ENCODE measurements around the gene EIF1B. TPM values are rescaled to one million over a fixed set of nuclear protein-coding genes. Genes with fewer than 3 reads are reported as not detected.

Gene EIF1B
- total and polyA plus RNA-seq, 2 of the 13 experiments (the other 11 are each of a cell fraction or from before 2014, with no cell fraction given): 12.7 to 29.1 TPM

DNA sequence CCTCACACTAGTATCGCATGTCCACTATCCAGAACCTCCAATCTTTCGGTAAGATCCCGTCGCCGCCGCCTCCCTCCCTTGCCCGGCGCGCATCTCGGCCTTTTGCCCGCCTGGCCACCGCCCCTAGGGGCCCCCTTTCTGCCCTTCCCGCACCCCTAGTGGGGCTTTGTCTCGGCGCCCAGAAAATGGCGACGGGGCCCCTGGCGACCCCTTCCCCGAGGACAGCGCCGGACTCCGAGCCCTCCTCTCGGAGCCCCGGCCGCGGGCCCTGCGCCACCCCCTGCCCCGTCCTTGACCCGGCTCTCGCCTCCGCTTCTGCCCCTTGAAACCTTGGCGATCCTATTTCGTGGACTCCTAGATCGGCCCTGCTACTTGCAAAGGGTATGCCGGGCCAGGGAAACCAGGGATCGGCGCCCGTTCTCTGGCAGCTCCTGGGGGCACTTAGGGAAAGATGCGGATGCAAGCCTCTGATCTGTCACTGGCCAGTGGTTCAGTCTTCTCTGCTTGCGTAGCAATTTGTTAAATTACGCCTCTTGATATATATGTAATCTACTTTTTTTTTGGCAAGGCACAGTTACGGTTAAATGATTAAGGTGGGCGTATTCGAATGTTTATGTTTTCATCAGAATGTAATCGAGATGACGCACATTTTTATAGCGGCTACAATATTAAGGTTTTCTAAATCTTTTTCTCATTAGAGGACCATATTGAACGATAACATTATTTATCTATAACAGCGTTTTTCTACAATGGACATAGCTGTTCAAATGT lies 603 bp downstream of the EIF1B start (continued):
- TF ChIP-seq, protein P1, sequence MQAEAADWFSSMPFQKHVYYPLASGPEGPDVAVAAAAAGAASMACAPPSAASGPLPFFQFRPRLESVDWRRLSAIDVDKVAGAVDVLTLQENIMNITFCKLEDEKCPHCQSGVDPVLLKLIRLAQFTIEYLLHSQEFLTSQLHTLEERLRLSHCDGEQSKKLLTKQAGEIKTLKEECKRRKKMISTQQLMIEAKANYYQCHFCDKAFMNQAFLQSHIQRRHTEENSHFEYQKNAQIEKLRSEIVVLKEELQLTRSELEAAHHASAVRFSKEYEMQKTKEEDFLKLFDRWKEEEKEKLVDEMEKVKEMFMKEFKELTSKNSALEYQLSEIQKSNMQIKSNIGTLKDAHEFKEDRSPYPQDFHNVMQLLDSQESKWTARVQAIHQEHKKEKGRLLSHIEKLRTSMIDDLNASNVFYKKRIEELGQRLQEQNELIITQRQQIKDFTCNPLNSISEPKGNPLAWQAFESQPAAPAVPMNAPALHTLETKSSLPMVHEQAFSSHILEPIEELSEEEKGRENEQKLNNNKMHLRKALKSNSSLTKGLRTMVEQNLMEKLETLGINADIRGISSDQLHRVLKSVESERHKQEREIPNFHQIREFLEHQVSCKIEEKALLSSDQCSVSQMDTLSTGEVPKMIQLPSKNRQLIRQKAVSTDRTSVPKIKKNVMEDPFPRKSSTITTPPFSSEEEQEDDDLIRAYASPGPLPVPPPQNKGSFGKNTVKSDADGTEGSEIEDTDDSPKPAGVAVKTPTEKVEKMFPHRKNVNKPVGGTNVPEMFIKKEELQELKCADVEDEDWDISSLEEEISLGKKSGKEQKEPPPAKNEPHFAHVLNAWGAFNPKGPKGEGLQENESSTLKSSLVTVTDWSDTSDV (CRISPR knock-in tag; IDR thresholded peaks at IDR 0.05): no peak
- TF ChIP-seq ZNF563 (CRISPR knock-in tag; IDR thresholded peaks at IDR 0.05) (no peak; the same call in 1 of the 2 replicates), ZNF558 (CRISPR knock-in tag; IDR thresholded peaks at IDR 0.05; ENCODE audit: borderline replicate concordance) (peak; percentile 18; the same call in 1 of the 2 replicates), RBM22 (optimal IDR thresholded peaks at IDR 0.05; ENCODE audit: low read length) (no peak), ZFAT (CRISPR knock-in tag; conservative IDR thresholded peaks at IDR 0.05) (no peak), ZBTB7A (CRISPR knock-in tag; IDR thresholded peaks at IDR 0.05) (no peak), ZNF75D (CRISPR knock-in tag; IDR thresholded peaks at IDR 0.05; ENCODE audit: borderline replicate concordance) (0 out of 2 replicates have a peak, but pooled peaks have one; percentile 30), POLR2AphosphoS5 (IDR thresholded peaks at IDR 0.05; ENCODE audit: low read depth, low read length) (no peak), MBNL3 (CRISPR knock-in tag; conservative IDR thresholded peaks at IDR 0.05) (no peak), ZNF274 (CRISPR knock-in tag; IDR thresholded peaks at IDR 0.05) (no peak), SSRP1 (CRISPR knock-in tag; IDR thresholded peaks at IDR 0.05) (no peak), ZBTB21 (CRISPR knock-in tag; IDR thresholded peaks at IDR 0.05) (no peak; the same call in 1 of the 2 replicates), GFI1 (CRISPR knock-in tag; IDR thresholded peaks at IDR 0.05; ENCODE audit: borderline replicate concordance) (0 out of 2 replicates have a peak, but pooled peaks have one; percentile 40), GPN1 (CRISPR knock-in tag; IDR thresholded peaks at IDR 0.05; ENCODE audit: borderline replicate concordance) (no peak), ZNF468 (CRISPR knock-in tag; IDR thresholded peaks at IDR 0.05) (no peak), ZNF180 (CRISPR knock-in tag; IDR thresholded peaks at IDR 0.05; ENCODE audit: borderline replicate concordance, low read depth) (no peak), MTF2 (CRISPR knock-in tag; IDR thresholded peaks at IDR 0.05; ENCODE audit: borderline replicate concordance) (no peak), IKZF4 (CRISPR knock-in tag; IDR thresholded peaks at IDR 0.05; ENCODE audit: borderline replicate concordance, low read depth, not compliant biosample characterization) (no peak), ZNF234 (CRISPR knock-in tag; conservative IDR thresholded peaks at IDR 0.05) (no peak; the same call in 1 of the 2 replicates)
- TF ChIP-seq, protein P2, sequence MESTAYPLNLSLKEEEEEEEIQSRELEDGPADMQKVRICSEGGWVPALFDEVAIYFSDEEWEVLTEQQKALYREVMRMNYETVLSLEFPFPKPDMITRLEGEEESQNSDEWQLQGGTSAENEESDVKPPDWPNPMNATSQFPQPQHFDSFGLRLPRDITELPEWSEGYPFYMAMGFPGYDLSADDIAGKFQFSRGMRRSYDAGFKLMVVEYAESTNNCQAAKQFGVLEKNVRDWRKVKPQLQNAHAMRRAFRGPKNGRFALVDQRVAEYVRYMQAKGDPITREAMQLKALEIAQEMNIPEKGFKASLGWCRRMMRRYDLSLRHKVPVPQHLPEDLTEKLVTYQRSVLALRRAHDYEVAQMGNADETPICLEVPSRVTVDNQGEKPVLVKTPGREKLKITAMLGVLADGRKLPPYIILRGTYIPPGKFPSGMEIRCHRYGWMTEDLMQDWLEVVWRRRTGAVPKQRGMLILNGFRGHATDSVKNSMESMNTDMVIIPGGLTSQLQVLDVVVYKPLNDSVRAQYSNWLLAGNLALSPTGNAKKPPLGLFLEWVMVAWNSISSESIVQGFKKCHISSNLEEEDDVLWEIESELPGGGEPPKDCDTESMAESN (CRISPR knock-in tag; conservative IDR thresholded peaks at IDR 0.05): no peak
- TF ChIP-seq, protein P3, sequence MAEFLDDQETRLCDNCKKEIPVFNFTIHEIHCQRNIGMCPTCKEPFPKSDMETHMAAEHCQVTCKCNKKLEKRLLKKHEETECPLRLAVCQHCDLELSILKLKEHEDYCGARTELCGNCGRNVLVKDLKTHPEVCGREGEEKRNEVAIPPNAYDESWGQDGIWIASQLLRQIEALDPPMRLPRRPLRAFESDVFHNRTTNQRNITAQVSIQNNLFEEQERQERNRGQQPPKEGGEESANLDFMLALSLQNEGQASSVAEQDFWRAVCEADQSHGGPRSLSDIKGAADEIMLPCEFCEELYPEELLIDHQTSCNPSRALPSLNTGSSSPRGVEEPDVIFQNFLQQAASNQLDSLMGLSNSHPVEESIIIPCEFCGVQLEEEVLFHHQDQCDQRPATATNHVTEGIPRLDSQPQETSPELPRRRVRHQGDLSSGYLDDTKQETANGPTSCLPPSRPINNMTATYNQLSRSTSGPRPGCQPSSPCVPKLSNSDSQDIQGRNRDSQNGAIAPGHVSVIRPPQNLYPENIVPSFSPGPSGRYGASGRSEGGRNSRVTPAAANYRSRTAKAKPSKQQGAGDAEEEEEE (CRISPR knock-in tag; IDR thresholded peaks at IDR 0.05; ENCODE audit: borderline replicate concordance): no peak
- TF ChIP-seq, protein P4, sequence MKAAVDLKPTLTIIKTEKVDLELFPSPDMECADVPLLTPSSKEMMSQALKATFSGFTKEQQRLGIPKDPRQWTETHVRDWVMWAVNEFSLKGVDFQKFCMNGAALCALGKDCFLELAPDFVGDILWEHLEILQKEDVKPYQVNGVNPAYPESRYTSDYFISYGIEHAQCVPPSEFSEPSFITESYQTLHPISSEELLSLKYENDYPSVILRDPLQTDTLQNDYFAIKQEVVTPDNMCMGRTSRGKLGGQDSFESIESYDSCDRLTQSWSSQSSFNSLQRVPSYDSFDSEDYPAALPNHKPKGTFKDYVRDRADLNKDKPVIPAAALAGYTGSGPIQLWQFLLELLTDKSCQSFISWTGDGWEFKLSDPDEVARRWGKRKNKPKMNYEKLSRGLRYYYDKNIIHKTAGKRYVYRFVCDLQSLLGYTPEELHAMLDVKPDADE (CRISPR knock-in tag; IDR thresholded peaks at IDR 0.05): no peak

Data from HepG2 (cell line).